GM12892 (cell line): ENCODE measurements around the gene RBPJ.

Experiments
- POLR2A ChIP-seq: IDR thresholded peaks from 2 replicates; pipeline ENCODE4 v1.6.1; 2011; ENCODE audit warnings: low read depth, low read length, control low read depth
- POLR2AphosphoS5 ChIP-seq: IDR thresholded peaks from 2 replicates; pipeline ENCODE4 v1.6.1; 2011; ENCODE audit warnings: low read depth, low read length, control low read depth

DNA sequence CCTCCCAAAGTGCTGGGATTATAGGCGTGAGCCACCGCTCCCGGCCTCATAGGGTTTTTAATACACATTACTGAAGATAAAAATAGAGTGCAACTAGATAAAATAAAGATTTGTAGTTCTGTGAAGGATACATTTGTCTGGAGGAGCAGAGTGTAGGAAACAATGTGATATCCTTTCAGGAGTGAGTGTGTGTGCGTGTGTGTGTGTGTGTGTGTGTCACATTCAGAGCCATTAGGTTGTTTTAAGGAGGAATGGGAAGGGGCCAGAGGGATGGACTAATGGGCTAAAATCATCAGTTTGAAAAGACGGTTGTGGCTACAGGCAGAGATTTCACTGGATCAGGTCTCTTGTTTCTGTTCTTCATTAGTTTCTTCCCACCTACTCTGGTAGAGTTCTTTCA lies 40.0 kb downstream of the RBPJ start:
- TF ChIP-seq POLR2A (no peak), POLR2AphosphoS5 (no peak)
